ENCODE data around the gene PTPRK.

GRCh38 chr6:127937102-127937501 lies 583.3 kb downstream of the PTPRK start:
- TF ChIP-seq, protein P1, sequence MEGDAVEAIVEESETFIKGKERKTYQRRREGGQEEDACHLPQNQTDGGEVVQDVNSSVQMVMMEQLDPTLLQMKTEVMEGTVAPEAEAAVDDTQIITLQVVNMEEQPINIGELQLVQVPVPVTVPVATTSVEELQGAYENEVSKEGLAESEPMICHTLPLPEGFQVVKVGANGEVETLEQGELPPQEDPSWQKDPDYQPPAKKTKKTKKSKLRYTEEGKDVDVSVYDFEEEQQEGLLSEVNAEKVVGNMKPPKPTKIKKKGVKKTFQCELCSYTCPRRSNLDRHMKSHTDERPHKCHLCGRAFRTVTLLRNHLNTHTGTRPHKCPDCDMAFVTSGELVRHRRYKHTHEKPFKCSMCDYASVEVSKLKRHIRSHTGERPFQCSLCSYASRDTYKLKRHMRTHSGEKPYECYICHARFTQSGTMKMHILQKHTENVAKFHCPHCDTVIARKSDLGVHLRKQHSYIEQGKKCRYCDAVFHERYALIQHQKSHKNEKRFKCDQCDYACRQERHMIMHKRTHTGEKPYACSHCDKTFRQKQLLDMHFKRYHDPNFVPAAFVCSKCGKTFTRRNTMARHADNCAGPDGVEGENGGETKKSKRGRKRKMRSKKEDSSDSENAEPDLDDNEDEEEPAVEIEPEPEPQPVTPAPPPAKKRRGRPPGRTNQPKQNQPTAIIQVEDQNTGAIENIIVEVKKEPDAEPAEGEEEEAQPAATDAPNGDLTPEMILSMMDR (IDR thresholded peaks at IDR 0.05; ENCODE audit: low read length), result no peak
- TF ChIP-seq EZH2 (IDR thresholded peaks at IDR 0.05; ENCODE audit: borderline replicate concordance, low read length), result no peak
